Measurements from ENCODE around the gene GYG2.
"Not testable (repeated sequence)": the region's sequence is repeated elsewhere in the genome, so short reads cannot be mapped to it uniquely, and the experiment has no call there.

Gene GYG2

GRCh38 chrX:2903366-2903765, 74.6 kb downstream of the GYG2 start:
- no peak for DNase-seq (ENCODE audit: low read depth in 2 of 2)

- DNase-seq (ENCODE audit: low read depth in 2 of 2): no peak
Measured at GRCh38 chrX:2907295-2907694, 78.6 kb downstream of the GYG2 start.

- DNase-seq (ENCODE audit: low read depth in 2 of 2): no peak
Measured at GRCh38 chrX:2908125-2908685, 79.5 kb downstream of the GYG2 start.

GRCh38 chrX:2910109-2910508, 81.4 kb downstream of the GYG2 start:
- DNase-seq (ENCODE audit: low read depth in 2 of 2): no peak

GRCh38 chrX:2913118-2913517, 84.4 kb downstream of the GYG2 start:
- DNase-seq (ENCODE audit: low read depth in 2 of 2): no peak

- DNase-seq (ENCODE audit: low read depth in 2 of 2): no peak
Measured at GRCh38 chrX:2917767-2918166, 89.0 kb downstream of the GYG2 start.

- no peak for DNase-seq (ENCODE audit: low read depth in 2 of 2)
Measured at GRCh38 chrX:2921193-2921592, 92.5 kb downstream of the GYG2 start.

- DNase-seq (ENCODE audit: low read depth in 2 of 2): no peak
Measured at GRCh38 chrX:2921750-2922149, 93.0 kb downstream of the GYG2 start.

- DNase-seq (ENCODE audit: low read depth in 2 of 2): no peak
Measured at GRCh38 chrX:2924151-2924550, 95.4 kb downstream of the GYG2 start.

- DNase-seq (ENCODE audit: low read depth in 2 of 2): not testable (repeated sequence)
Measured at GRCh38 chrX:2926255-2926654, 97.5 kb downstream of the GYG2 start.

- DNase-seq (ENCODE audit: low read depth in 2 of 2): no peak
Measured at GRCh38 chrX:2926664-2927275, 98.0 kb downstream of the GYG2 start.

- no peak for DNase-seq (ENCODE audit: low read depth in 2 of 2)
Measured at GRCh38 chrX:2928191-2928582, 99.5 kb downstream of the GYG2 start.

- peak; percentile 43 to 44 for DNase-seq (ENCODE audit: low read depth in 2 of 2)
Measured at GRCh38 chrX:2928583-2929434, 100.1 kb downstream of the GYG2 start, which contains the start of gene ARSD. Gene ARSD (minus strand): TSS chrX:2929339. CDS start chrX:2929275, 64 bp downstream.

- no peak for DNase-seq (ENCODE audit: low read depth in 2 of 2)
Measured at GRCh38 chrX:2931155-2931554, 102.4 kb downstream of the GYG2 start.

GRCh38 chrX:2931612-2932011, 102.9 kb downstream of the GYG2 start:
- DNase-seq (ENCODE audit: low read depth in 2 of 2): no peak

Data from stimulated activated CD8-positive, alpha-beta memory T cell treated with anti-CD3 and anti-CD28 coated beads, Interleukin-2, amount 100 ng/mL, for 48 hours (primary cell).